DOHH2 (cell line): ENCODE data around the gene ECEL1.

Experiments used
- CTCF ChIP-seq: fragments of 200-600 bp; sonication (generic); IDR thresholded peaks from one replicate; pipeline ENCODE4 v1.5.1; 2014; ENCODE audit warnings: antibody characterized with exemption, mild to moderate bottlenecking, low read depth, low read length; ENCODE audit not compliant: poor library complexity, severe bottlenecking
- EZH2phosphoT487 ChIP-seq: fragments of 200-600 bp; sonication (generic); IDR thresholded peaks from 2 replicates; pipeline ENCODE4 v1.6.1; 2017; ENCODE audit warnings: borderline replicate concordance, mild to moderate bottlenecking, antibody characterized with exemption, low read length, moderate library complexity, mixed read lengths

GRCh38 chr2:232465061-232465460 is 22.6 kb downstream of the ECEL1 start:
- TF ChIP-seq CTCF (no peak), EZH2phosphoT487 (no peak)
